HL-60/S4 treated with phorbol 12-myristate 13-acetate at 8.2 ng/mL for 4 days and 3 days (cell line): ENCODE data around the gene FBH1.
"Not testable (repeated sequence)": the region's sequence is repeated elsewhere in the genome, so short reads cannot be mapped to it uniquely, and the experiment has no call there.

Experiments
- in situ Hi-C: fragments of 300-500 bp; cut with MboI; formaldehyde crosslinking; loops from 2 replicates; pipeline ENCODE4 v1.15.0; 2022; ENCODE audit warnings: low sequenced_read_pairs

The FBH1 gene

GRCh38 chr10:5873515-5873995 lies 16.5 kb upstream of the FBH1 start:
- in situ Hi-C loops = no loop called here

GRCh38 chr10:5876181-5876768 lies 13.8 kb upstream of the FBH1 start:
- in situ Hi-C loops = no loop called here

GRCh38 chr10:5877041-5877440 lies 13.0 kb upstream of the FBH1 start:
- in situ Hi-C loops = not testable (repeated sequence)

- in situ Hi-C loops = no loop called here
Observed at GRCh38 chr10:5882961-5883360, 7.1 kb upstream of the FBH1 start.

- in situ Hi-C loops = no loop called here
Observed at GRCh38 chr10:5885619-5886018, 4.4 kb upstream of the FBH1 start.

- in situ Hi-C loops = no loop called here
Observed at GRCh38 chr10:5887029-5887428, 3.0 kb upstream of the FBH1 start.

- in situ Hi-C loops = no loop called here
Observed at GRCh38 chr10:5887641-5888040, 2.4 kb upstream of the FBH1 start.

- in situ Hi-C loops = no loop called here
Observed at GRCh38 chr10:5888351-5888750, 1.7 kb upstream of the FBH1 start.

GRCh38 chr10:5888843-5889623 lies 1.0 kb upstream of the FBH1 start:
- in situ Hi-C loops = no loop called here

- in situ Hi-C loops = no loop called here
Observed at GRCh38 chr10:5890452-5890915, 441 bp downstream of the FBH1 start.

GRCh38 chr10:5891009-5891408 lies 966 bp downstream of the FBH1 start:
- in situ Hi-C loops = no loop called here

GRCh38 chr10:5892007-5892406 lies 2.0 kb downstream of the FBH1 start:
- in situ Hi-C loops = no loop called here

- in situ Hi-C loops = no loop called here
Observed at GRCh38 chr10:5893321-5893720, 3.3 kb downstream of the FBH1 start.

- in situ Hi-C loops = no loop called here
Observed at GRCh38 chr10:5894403-5894802, 4.4 kb downstream of the FBH1 start.

GRCh38 chr10:5894873-5895272 lies 4.8 kb downstream of the FBH1 start:
- in situ Hi-C loops = no loop called here

- in situ Hi-C loops = no loop called here
Observed at GRCh38 chr10:5895365-5895764, 5.3 kb downstream of the FBH1 start.

- in situ Hi-C loops = no loop called here
Observed at GRCh38 chr10:5895804-5896203, 5.8 kb downstream of the FBH1 start.

GRCh38 chr10:5896208-5897052 lies 6.4 kb downstream of the FBH1 start:
- in situ Hi-C loops = no loop called here

GRCh38 chr10:5897053-5897340 lies 7.0 kb downstream of the FBH1 start:
- in situ Hi-C loops = no loop called here

GRCh38 chr10:5897504-5897903 lies 7.5 kb downstream of the FBH1 start:
- in situ Hi-C loops = no loop called here

- in situ Hi-C loops = no loop called here
Observed at GRCh38 chr10:5898163-5898562, 8.1 kb downstream of the FBH1 start.

GRCh38 chr10:5900247-5900646 lies 10.2 kb downstream of the FBH1 start:
- in situ Hi-C loops = no loop called here
